ENCODE measurements around the gene NUAK2.
A peak's percentile ranks its signal among the peaks of the same experiment; 100 is the strongest.
"Not testable (repeated sequence)": the region's sequence is repeated elsewhere in the genome, so short reads cannot be mapped to it uniquely, and the experiment has no call there.

Gene NUAK2

GRCh38 chr1:205321162-205321958, at the start of gene NUAK2:
TSS of gene NUAK2 (minus strand) at chr1:205321745. CDS start at chr1:205321628, 117 bp downstream.
- DNase-seq (ENCODE audit: low read depth), result peak; percentile 71

- no peak for DNase-seq (ENCODE audit: low read depth)
These were observed 49.2 kb upstream of the NUAK2 start for GRCh38 chr1:205370780-205371179.

GRCh38 chr1:205369701-205370123, 48.2 kb upstream of the NUAK2 start:
- DNase-seq (ENCODE audit: low read depth), result no peak

- no peak for DNase-seq (ENCODE audit: low read depth)
These were observed 46.9 kb upstream of the NUAK2 start for GRCh38 chr1:205368478-205368877.

- no peak for DNase-seq (ENCODE audit: low read depth)
These were observed 44.5 kb upstream of the NUAK2 start for GRCh38 chr1:205365945-205366463.

GRCh38 chr1:205365086-205365485, 43.5 kb upstream of the NUAK2 start:
- DNase-seq (ENCODE audit: low read depth), result not testable (repeated sequence)

GRCh38 chr1:205360891-205361290, 39.3 kb upstream of the NUAK2 start:
- no peak for DNase-seq (ENCODE audit: low read depth)

GRCh38 chr1:205359771-205360565, 38.4 kb upstream of the NUAK2 start:
- DNase-seq (ENCODE audit: low read depth), result no peak

GRCh38 chr1:205358579-205358978, 37.0 kb upstream of the NUAK2 start:
- DNase-seq (ENCODE audit: low read depth), result no peak

GRCh38 chr1:205357567-205357966, 36.0 kb upstream of the NUAK2 start:
- no peak for DNase-seq (ENCODE audit: low read depth)

GRCh38 chr1:205356440-205357139, 35.0 kb upstream of the NUAK2 start, which contains the start of gene KLHDC8A:
TSS of gene KLHDC8A (minus strand) at chr1:205356922. CDS start at chr1:205343604, 13,318 bp downstream.
- DNase-seq (ENCODE audit: low read depth), result no peak

GRCh38 chr1:205355075-205355453, 33.5 kb upstream of the NUAK2 start:
- no peak for DNase-seq (ENCODE audit: low read depth)

GRCh38 chr1:205354259-205355074, 32.9 kb upstream of the NUAK2 start:
- DNase-seq (ENCODE audit: low read depth), result peak; percentile 65

GRCh38 chr1:205353612-205354011, 32.1 kb upstream of the NUAK2 start:
- DNase-seq (ENCODE audit: low read depth), result no peak

GRCh38 chr1:205353191-205353590, 31.6 kb upstream of the NUAK2 start:
- DNase-seq (ENCODE audit: low read depth), result no peak

- DNase-seq (ENCODE audit: low read depth), result peak; percentile 28
These were observed 30.6 kb upstream of the NUAK2 start for GRCh38 chr1:205351984-205352713.

- DNase-seq (ENCODE audit: low read depth), result no peak
These were observed 29.2 kb upstream of the NUAK2 start for GRCh38 chr1:205350691-205351141.

GRCh38 chr1:205350124-205350523, 28.6 kb upstream of the NUAK2 start:
- DNase-seq (ENCODE audit: low read depth), result no peak

GRCh38 chr1:205348554-205349487, 27.3 kb upstream of the NUAK2 start:
- no peak for DNase-seq (ENCODE audit: low read depth)
